Liver (tissue), 9 donors: Measurements from ENCODE around the gene HAGH. TPM values are rescaled to one million over a fixed set of nuclear protein-coding genes. Genes with fewer than 3 reads are reported as not detected.

Experiments used
- DNase-seq: peaks from one replicate; pipeline ENCODE4 v3.0.0-alpha.2; 2017; ENCODE audit warnings: low spot score
- H3K27ac ChIP-seq, 2 donors: one replicate each; pipeline ENCODE4 v1.7.0; 2013; ENCODE audit warnings: inconsistent platforms in 2 of 2, low read length in 2 of 2, control low read depth in 1 of 2, low read depth in 1 of 2, mild to moderate bottlenecking in 1 of 2
- H3K27me3 ChIP-seq, 4 donors: one replicate each; pipeline versions ENCODE4 v1.6.1 to v1.7.0; 2013; ENCODE audit warnings: low read length in 3 of 4, inconsistent platforms in 1 of 4, mild to moderate bottlenecking in 1 of 4, moderate library complexity in 1 of 4; ENCODE audit not compliant: control insufficient read depth in 4 of 4, insufficient read depth in 4 of 4
- H3K36me3 ChIP-seq, 4 donors: one replicate each; pipeline versions ENCODE4 v1.6.1 to v1.7.0; 2013; ENCODE audit warnings: low read length in 3 of 4, mild to moderate bottlenecking in 3 of 4, low read depth in 1 of 4, moderate library complexity in 1 of 4; ENCODE audit not compliant: control insufficient read depth in 4 of 4, insufficient read depth in 3 of 4
- H3K4me1 ChIP-seq, 4 donors: one replicate each; pipeline versions ENCODE4 v1.6.1 to v1.7.0; 2013; ENCODE audit warnings: low read length in 3 of 4, mild to moderate bottlenecking in 3 of 4, moderate library complexity in 1 of 4; ENCODE audit not compliant: control insufficient read depth in 4 of 4, insufficient read depth in 4 of 4
- H3K4me3 ChIP-seq, 3 donors: one replicate each; pipeline versions ENCODE4 v1.6.1 to v1.7.0; 2013; ENCODE audit warnings: low read length in 3 of 3, control low read depth in 1 of 3, low read depth in 1 of 3, mild to moderate bottlenecking in 1 of 3
- H3K9ac ChIP-seq, 2 donors: one replicate each; pipeline ENCODE4 v1.7.0; 2013; ENCODE audit warnings: low read length in 2 of 2, mild to moderate bottlenecking in 2 of 2, moderate library complexity in 2 of 2, control low read depth in 1 of 2, low read depth in 1 of 2
- H3K9me3 ChIP-seq, 4 donors: one replicate each; pipeline versions ENCODE4 v1.6.1 to v1.7.0; 2013; ENCODE audit warnings: low read length in 3 of 4; ENCODE audit not compliant: control insufficient read depth in 4 of 4
- ATF3 ChIP-seq: IDR thresholded peaks from 2 replicates; pipeline ENCODE4 v1.6.1; 2016; ENCODE audit warnings: antibody characterized with exemption
- EGR1 ChIP-seq, 2 donors: IDR thresholded peaks; 2 replicates each; pipeline ENCODE4 v1.6.1; 2016 to 2018; ENCODE audit warnings: antibody characterized with exemption in 2 of 2, low read depth in 2 of 2
- FOXA1 ChIP-seq: IDR thresholded peaks from 2 replicates; pipeline ENCODE4 v1.6.1; 2016; ENCODE audit warnings: antibody characterized with exemption
- FOXA2 ChIP-seq: IDR thresholded peaks from 2 replicates; pipeline ENCODE4 v1.6.1; 2016; ENCODE audit warnings: antibody characterized with exemption
- GABPA ChIP-seq, 2 donors: IDR thresholded peaks in 1 of 2; conservative IDR thresholded peaks in 1 of 2; 2 replicates each; pipeline ENCODE4 v1.6.1; 2016; ENCODE audit warnings: antibody characterized with exemption in 2 of 2, mild to moderate bottlenecking in 1 of 2, moderate library complexity in 1 of 2
- HNF4A ChIP-seq, 2 donors: conservative IDR thresholded peaks; 2 replicates each; pipeline ENCODE4 v1.6.1; 2016; ENCODE audit warnings: antibody characterized with exemption in 2 of 2, mild to moderate bottlenecking in 2 of 2
- HNF4G ChIP-seq: IDR thresholded peaks from 2 replicates; pipeline ENCODE4 v1.6.1; 2016; ENCODE audit warnings: antibody characterized with exemption
- JUND ChIP-seq, 2 donors: IDR thresholded peaks; 2 replicates each; pipeline ENCODE4 v1.6.1; 2016; ENCODE audit warnings: antibody characterized with exemption in 2 of 2
- NR2F2 ChIP-seq: IDR thresholded peaks from 2 replicates; pipeline ENCODE4 v1.6.1; 2016; ENCODE audit warnings: antibody characterized with exemption
- RAD21 ChIP-seq, 2 donors: IDR thresholded peaks; 2 replicates each; pipeline ENCODE4 v1.6.1; 2016; ENCODE audit warnings: antibody characterized with exemption in 2 of 2, mild to moderate bottlenecking in 2 of 2
- REST ChIP-seq: IDR thresholded peaks from 2 replicates; pipeline ENCODE4 v1.6.1; 2016; ENCODE audit warnings: antibody characterized with exemption, mild to moderate bottlenecking
- RXRA ChIP-seq, 2 donors: IDR thresholded peaks; 2 replicates each; pipeline ENCODE4 v1.6.1; 2017 to 2018; ENCODE audit warnings: antibody characterized with exemption in 2 of 2, mild to moderate bottlenecking in 1 of 2
- TAF1 ChIP-seq: conservative IDR thresholded peaks from 2 replicates; pipeline ENCODE4 v1.6.1; 2016; ENCODE audit warnings: antibody characterized with exemption, mild to moderate bottlenecking
- YY1 ChIP-seq: IDR thresholded peaks from 2 replicates; pipeline ENCODE4 v1.6.1; 2016; ENCODE audit warnings: antibody characterized with exemption, mild to moderate bottlenecking
- WGBS: extraction: QIAGEN DNeasy Blood & Tissue Kit; methylation state at CpG from one replicate; pipeline ENCODE4 v1.1.7; 2013; 5-methylcytosine and 5-hydroxymethylcytosine counted together
- polyA plus RNA-seq, 2 donors: library from polyadenylated mRNA; stranded (reverse) in 1 of 2; unstranded in 1 of 2; fragments of 200-250 nt in 1 of 2; fragments of >200 nt in 1 of 2; fragmentation: Nextera tagmentation in 1 of 2; extraction: Ambion mirVana in 1 of 2; gene quantifications; one replicate each; pipeline versions ENCODE4 v1.2.1 to v1.2.3, GENCODE V29; 2013 to 2015
- total RNA-seq, 2 donors: library from RNA; depleted of rRNA; stranded (reverse); fragments of >200 nt; gene quantifications; one replicate each; pipeline ENCODE4 v1.2.3, GENCODE V29; 2014
- TF ChIP-seq, protein P1 (sequence below): fragments of 150-350 bp; IDR thresholded peaks from 2 replicates; pipeline ENCODE4 v1.5.1; 2017; ENCODE audit warnings: improper control_type of control experiment, low read depth, low read length; ENCODE audit not compliant: missing input control
- donor health status: healthy.
- donor health status: healthy.
- donor health status: healthy.
- donor health status: healthy.
- donor health status: healthy.

HAGH gene
- total and polyA plus RNA-seq, 4 donors = 169 to 252 (median 204) TPM

DNA sequence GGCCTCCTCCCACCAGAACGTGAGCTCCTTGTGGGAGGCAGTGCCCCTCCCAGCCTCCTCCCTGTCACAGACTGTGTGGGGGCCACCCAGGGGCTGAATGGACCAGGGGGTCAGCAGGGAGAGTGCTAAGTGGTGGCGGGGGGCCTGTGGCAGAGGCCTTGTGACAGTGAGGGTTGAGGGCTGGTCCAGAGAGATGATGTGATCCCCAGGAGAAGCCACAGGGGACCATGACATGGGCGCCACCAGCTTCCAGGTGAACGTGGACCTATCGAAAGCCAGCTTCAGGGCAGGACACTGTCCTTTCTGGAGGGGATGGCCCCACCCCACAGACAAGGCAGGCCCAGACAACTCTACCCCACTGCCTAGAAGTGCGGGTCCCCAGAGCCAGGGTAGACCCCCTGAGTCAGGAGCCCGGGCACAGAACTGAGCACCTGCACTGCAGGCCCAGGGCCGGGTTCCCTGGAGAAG lies 47.4 kb downstream of the HAGH start:
- Histone ChIP-seq H3K4me1 (peaks cover 17 to 56% (median 40%) of the 10 kb centered on the region in 4 donors), H3K27me3 (no peaks in the 10 kb centered on the region), H3K4me3 (no peak overlapping the region), H3K36me3 (peaks cover 0 to 18% (median 10%) of the 10 kb centered on the region in 4 donors), H3K9ac (no peak overlapping the region), H3K27ac (peak overlapping the region; percentile 84 to 87), H3K9me3 (no peaks in the 10 kb centered on the region)
- no peak for DNase-seq
- TF ChIP-seq TAF1 = no peak
- no peak for TF ChIP-seq HNF4G
- TF ChIP-seq FOXA1 = no peak
- TF ChIP-seq YY1 = no peak
- TF ChIP-seq EGR1 (IDR thresholded peaks at IDR 0.05; ENCODE audit: low read depth in 2 of 2) = no peak
- TF ChIP-seq RXRA (IDR thresholded peaks at IDR 0.05) = no peak
- no peak for TF ChIP-seq ATF3
- 85% methylated on average over 8 of the region's 8 CpGs for WGBS

DNA sequence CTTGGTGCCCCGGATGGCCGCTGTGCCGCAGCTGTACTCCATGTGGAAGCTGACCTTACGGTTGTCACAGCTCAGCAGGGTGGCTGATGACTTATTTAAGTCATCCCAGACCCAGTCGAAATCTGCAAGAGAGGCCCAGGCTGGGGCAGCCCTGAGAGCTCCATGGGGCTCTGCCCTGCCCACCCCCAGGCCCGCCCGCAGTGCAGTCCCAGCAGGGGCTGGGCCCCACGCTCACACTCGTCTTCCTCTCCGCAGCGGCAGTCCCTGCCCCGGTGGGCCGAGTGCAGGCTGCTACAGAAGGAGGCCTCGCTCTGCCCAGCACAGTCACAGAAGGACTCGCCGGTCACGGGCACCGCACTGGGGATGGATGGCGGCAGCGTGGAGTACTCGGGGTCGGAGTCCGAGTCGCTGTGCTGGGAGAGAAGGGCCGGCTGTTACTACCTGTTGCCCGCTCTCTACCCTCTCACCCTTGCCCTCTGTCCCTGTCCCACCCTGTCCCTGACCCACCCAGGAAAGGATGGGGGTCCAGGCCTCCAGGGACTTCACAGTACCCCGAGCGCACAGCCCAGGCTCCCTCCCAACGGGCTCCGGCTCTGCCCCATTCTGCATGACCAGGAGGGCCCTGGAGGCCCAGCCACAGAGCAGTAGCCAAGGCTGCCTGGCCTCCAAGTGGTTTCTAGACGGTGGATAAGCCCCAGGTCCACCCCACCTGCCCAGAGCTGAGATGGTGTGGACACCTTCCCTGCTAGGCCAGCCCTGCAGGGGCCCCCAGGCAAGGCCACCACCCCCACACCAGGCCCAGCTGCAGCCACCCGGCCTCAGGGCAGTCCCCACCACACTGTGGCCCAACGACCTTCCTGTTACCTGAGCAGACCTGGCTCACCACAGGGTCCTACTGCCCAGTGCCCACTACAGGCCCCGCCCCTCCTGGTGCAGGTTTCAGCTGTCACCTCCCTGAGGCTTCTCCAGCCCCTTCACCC lies 48.1 kb downstream of the HAGH start:
- Histone ChIP-seq H3K27me3 (no peaks in the 10 kb centered on the region), H3K4me1 (peaks cover 22 to 58% (median 43%) of the 10 kb centered on the region in 4 donors), H3K27ac (peak overlapping the region; percentile 84 to 87), H3K9me3 (no peaks in the 10 kb centered on the region), H3K36me3 (peaks cover 0 to 18% (median 10%) of the 10 kb centered on the region in 4 donors), H3K9ac (no peak overlapping the region), H3K4me3 (no peak overlapping the region)
- no peak for DNase-seq
- no peak for TF ChIP-seq FOXA2
- no peak for TF ChIP-seq TAF1
- no peak for TF ChIP-seq JUND (IDR thresholded peaks at IDR 0.05)
- TF ChIP-seq YY1 = no peak
- TF ChIP-seq HNF4G = no peak
- TF ChIP-seq EGR1 (IDR thresholded peaks at IDR 0.05; ENCODE audit: low read depth in 2 of 2) = no peak
- TF ChIP-seq HNF4A (conservative IDR thresholded peaks at IDR 0.05) = no peak
- no peak for TF ChIP-seq ATF3
- TF ChIP-seq RAD21 (IDR thresholded peaks at IDR 0.05) = no peak
- no peak for TF ChIP-seq REST
- TF ChIP-seq GABPA (IDR thresholded peaks at IDR 0.05 in 1 of 2, conservative IDR thresholded peaks at IDR 0.05 in 1 of 2) = no peak
- no peak for TF ChIP-seq NR2F2
- TF ChIP-seq, protein P1, sequence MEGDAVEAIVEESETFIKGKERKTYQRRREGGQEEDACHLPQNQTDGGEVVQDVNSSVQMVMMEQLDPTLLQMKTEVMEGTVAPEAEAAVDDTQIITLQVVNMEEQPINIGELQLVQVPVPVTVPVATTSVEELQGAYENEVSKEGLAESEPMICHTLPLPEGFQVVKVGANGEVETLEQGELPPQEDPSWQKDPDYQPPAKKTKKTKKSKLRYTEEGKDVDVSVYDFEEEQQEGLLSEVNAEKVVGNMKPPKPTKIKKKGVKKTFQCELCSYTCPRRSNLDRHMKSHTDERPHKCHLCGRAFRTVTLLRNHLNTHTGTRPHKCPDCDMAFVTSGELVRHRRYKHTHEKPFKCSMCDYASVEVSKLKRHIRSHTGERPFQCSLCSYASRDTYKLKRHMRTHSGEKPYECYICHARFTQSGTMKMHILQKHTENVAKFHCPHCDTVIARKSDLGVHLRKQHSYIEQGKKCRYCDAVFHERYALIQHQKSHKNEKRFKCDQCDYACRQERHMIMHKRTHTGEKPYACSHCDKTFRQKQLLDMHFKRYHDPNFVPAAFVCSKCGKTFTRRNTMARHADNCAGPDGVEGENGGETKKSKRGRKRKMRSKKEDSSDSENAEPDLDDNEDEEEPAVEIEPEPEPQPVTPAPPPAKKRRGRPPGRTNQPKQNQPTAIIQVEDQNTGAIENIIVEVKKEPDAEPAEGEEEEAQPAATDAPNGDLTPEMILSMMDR = no peak
- no peak for TF ChIP-seq FOXA1
- no peak for TF ChIP-seq RXRA (IDR thresholded peaks at IDR 0.05)
- WGBS = 81% methylated on average over 34 of the region's 34 CpGs
